Measurements from ENCODE around the gene CCDC97. TPM values are rescaled to one million over a fixed set of nuclear protein-coding genes. Genes with fewer than 3 reads are reported as not detected.
"Not testable (repeated sequence)": the region's sequence is repeated elsewhere in the genome, so short reads cannot be mapped to it uniquely, and the experiment has no call there.

Gene CCDC97
- total RNA-seq, 1 donor from 2014 or later: 21.8 TPM

DNA sequence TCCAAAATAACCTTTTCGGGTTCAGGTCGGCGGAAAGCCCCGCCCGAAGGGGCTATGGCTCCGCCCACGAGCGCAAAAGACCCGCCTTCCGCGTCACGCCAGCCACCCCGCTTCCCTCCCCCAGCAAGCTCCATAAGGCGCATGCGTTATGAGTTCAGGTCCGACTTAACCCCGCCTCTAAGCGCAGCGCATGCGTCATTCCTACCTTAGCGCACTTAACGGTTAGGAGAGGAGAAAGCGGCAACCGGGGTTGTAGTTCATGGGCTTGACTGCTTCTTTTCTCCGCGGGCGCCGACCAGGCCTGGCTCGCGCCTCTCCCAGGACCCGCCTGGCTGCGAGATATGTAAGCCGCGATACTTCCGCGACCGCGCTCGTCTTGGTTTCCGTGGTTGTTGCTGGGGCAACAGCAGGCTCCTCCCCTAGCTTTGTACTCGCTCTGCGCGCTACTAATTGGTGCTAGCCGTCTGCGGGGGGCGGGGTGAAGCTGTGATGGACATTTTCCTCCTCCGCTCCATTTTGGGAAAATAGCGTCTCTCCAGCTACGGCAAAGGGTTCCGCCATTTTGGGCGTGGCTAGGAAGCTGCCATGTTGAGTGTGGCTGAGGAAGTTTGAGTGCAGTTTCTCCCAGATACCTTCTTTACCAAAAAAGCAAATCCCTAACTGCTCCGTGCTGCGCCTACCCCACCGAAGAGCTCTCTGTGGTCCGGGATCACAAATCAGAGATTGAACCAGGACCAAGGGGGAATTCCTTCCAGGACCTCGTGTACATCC is 54.0 kb downstream of the CCDC97 start, which contains the start of gene B9D2:
TSS of gene B9D2 (minus strand) at position 397 of the 771 bp plus-strand sequence. CDS start 630 bp downstream, outside the sequence.
- peaks cover 36% of the 10 kb centered on the region for H3K4me1 Mint-ChIP-seq (ENCODE audit: low read depth)
- H3K27ac Mint-ChIP-seq (ENCODE audit: unreplicated experiment): peak within 1 kb of the TSS; percentile 100

DNA sequence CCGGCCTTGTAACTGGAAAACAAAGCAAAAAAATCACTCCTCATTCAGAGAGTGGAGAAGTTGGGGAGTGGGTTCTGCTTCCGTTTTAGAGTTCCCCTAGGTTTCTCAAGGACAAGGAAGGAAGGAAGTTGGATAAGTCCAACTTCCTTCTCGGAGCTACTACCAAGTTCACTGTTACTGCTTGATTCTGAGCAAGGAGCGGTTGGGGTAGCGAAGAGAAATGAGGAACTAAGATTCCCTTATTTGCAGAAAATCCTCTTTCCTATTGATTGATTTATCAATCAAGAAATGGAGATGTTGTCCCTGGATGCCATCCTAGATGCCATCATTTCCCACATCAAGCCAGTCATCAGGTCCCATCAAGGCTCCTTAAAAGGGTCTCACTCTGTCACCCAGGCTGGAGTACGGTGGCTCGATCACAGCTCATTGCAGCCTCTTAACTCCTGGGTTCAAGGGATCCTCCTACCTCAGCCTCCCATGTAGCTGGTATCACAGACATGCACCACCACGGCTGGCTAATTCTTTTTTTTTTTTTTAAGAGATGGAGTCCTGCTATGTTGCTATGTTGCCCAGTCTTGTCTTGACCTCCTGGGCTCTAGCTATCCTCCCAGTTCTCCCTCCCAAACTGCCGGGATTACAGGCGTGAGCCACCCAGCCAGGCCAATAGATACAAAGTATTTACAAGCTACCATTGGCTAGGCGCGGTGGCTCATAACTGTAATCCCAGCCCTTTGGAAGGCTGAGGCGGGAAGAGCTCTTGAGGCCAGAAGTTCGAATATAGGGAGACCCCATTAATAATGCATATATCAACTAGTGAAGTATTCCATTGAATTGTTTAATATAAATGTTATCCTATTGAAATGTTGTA is 54.8 kb downstream of the CCDC97 start:
- Mint-ChIP-seq H3K27me3 (ENCODE audit: low read depth) (no peaks in the 10 kb centered on the region), H3K4me1 (ENCODE audit: low read depth) (peaks cover 36% of the 10 kb centered on the region), H3K4me3 (ENCODE audit: unreplicated experiment) (peak overlapping the region; percentile 94), H3K36me3 (ENCODE audit: low read depth) (no peaks in the 10 kb centered on the region), H3K27ac (ENCODE audit: unreplicated experiment) (peak overlapping the region; percentile 100), H3K9me3 (ENCODE audit: low read depth) (no peaks in the 10 kb centered on the region)
- no peak for DNase-seq (ENCODE audit: low spot score)
- TF ChIP-seq, protein P1, sequence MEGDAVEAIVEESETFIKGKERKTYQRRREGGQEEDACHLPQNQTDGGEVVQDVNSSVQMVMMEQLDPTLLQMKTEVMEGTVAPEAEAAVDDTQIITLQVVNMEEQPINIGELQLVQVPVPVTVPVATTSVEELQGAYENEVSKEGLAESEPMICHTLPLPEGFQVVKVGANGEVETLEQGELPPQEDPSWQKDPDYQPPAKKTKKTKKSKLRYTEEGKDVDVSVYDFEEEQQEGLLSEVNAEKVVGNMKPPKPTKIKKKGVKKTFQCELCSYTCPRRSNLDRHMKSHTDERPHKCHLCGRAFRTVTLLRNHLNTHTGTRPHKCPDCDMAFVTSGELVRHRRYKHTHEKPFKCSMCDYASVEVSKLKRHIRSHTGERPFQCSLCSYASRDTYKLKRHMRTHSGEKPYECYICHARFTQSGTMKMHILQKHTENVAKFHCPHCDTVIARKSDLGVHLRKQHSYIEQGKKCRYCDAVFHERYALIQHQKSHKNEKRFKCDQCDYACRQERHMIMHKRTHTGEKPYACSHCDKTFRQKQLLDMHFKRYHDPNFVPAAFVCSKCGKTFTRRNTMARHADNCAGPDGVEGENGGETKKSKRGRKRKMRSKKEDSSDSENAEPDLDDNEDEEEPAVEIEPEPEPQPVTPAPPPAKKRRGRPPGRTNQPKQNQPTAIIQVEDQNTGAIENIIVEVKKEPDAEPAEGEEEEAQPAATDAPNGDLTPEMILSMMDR (IDR thresholded peaks at IDR 0.05): no peak

More for the DNA sequence above, 54.0 kb downstream of the CCDC97 start, which contains the start of gene B9D2:
- TF ChIP-seq, protein P1 (IDR thresholded peaks at IDR 0.05): no peak
- DNase-seq (ENCODE audit: low spot score): peak; percentile 98
- Mint-ChIP-seq H3K27me3 (ENCODE audit: low read depth) (no peaks in the 10 kb centered on the region), H3K9me3 (ENCODE audit: low read depth) (no peaks in the 10 kb centered on the region), H3K36me3 (ENCODE audit: low read depth) (no peaks in the 10 kb centered on the region), H3K4me3 (ENCODE audit: unreplicated experiment) (peak within 1 kb of the TSS; percentile 94)

DNA sequence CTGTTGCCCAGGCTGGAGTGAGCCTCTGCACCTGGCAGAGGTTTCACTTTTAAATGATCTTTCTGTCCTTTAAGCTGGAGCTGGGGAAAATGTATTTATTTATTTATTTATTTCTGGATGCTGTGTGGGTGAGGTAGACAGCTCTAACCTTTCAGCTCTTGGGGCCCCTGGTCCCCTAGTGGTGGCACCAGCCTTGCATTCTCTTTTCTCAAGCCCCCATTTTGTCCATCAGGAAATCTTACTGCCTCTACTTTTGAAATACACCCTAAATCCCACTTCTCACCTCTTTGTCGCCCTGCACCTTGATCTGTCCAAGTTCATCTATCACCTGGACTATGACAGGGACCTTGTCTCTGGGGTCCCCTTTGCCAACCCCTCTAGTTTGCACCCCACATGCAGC is 56.1 kb downstream of the CCDC97 start:
- no peaks in the 10 kb centered on the region for H3K36me3 Mint-ChIP-seq (ENCODE audit: low read depth)
- TF ChIP-seq, protein P1 (IDR thresholded peaks at IDR 0.05): peak; percentile 25
- no peak overlapping the region for H3K27ac Mint-ChIP-seq (ENCODE audit: unreplicated experiment)
- no peaks in the 10 kb centered on the region for H3K9me3 Mint-ChIP-seq (ENCODE audit: low read depth)
- H3K27me3 Mint-ChIP-seq (ENCODE audit: low read depth): no peaks in the 10 kb centered on the region
- no peak overlapping the region for H3K4me3 Mint-ChIP-seq (ENCODE audit: unreplicated experiment)
- DNase-seq (ENCODE audit: low spot score): no peak
- H3K4me1 Mint-ChIP-seq (ENCODE audit: low read depth): peaks cover 36% of the 10 kb centered on the region

DNA sequence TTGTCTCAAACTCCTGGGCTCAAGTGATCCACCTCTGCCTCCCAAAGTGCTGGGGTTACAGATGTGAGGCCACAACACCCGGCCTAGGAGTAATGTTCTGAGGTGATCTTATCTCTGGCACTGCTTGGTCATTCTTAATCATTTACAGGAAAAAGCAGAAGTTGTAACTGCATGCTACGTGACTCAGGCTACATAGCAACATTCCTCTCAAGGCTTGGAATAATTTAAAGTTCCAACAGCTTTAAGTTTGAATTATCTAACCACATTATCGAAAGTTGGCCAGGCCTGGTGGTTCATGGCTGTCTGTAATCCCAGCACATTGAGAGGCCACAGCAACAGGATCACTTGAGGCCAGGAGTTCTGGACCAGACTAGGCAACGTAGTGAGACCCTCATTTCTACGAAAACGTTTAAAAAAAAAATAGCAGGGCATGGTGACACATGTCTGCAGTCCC is 57.9 kb downstream of the CCDC97 start:
- peaks cover 35% of the 10 kb centered on the region for H3K4me1 Mint-ChIP-seq (ENCODE audit: low read depth)
- H3K4me3 Mint-ChIP-seq (ENCODE audit: unreplicated experiment): no peak overlapping the region
- H3K27me3 Mint-ChIP-seq (ENCODE audit: low read depth): no peaks in the 10 kb centered on the region
- no peak for DNase-seq (ENCODE audit: low spot score)
- H3K36me3 Mint-ChIP-seq (ENCODE audit: low read depth): no peaks in the 10 kb centered on the region
- H3K27ac Mint-ChIP-seq (ENCODE audit: unreplicated experiment): peak overlapping the region; percentile 94
- no peaks in the 10 kb centered on the region for H3K9me3 Mint-ChIP-seq (ENCODE audit: low read depth)
- TF ChIP-seq, protein P1 (IDR thresholded peaks at IDR 0.05): no peak

DNA sequence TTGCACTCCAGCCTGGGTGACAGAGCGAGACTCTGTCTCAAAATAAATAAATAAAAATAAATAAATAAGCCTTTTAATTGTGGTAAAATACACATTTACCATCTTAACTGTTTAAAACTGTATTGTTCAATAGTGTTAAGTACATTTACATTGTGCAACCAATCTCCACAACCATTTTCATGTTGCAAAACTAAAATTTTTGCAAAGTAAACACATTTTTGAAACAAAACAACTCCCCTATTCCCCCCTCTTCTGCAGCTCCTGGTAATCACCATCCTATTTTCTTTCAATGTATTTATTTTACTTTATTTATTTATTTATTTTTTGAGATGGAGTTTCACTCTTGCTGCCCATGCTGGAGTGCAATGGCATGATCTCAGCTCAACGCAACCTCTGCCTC is 59.8 kb downstream of the CCDC97 start:
- H3K36me3 Mint-ChIP-seq (ENCODE audit: low read depth): no peaks in the 10 kb centered on the region
- TF ChIP-seq, protein P1 (IDR thresholded peaks at IDR 0.05): no peak
- no peaks in the 10 kb centered on the region for H3K27me3 Mint-ChIP-seq (ENCODE audit: low read depth)
- H3K4me3 Mint-ChIP-seq (ENCODE audit: unreplicated experiment): no peak overlapping the region
- no peak for DNase-seq (ENCODE audit: low spot score)
- no peaks in the 10 kb centered on the region for H3K9me3 Mint-ChIP-seq (ENCODE audit: low read depth)
- peaks cover 31% of the 10 kb centered on the region for H3K4me1 Mint-ChIP-seq (ENCODE audit: low read depth)
- H3K27ac Mint-ChIP-seq (ENCODE audit: unreplicated experiment): no peak overlapping the region

DNA sequence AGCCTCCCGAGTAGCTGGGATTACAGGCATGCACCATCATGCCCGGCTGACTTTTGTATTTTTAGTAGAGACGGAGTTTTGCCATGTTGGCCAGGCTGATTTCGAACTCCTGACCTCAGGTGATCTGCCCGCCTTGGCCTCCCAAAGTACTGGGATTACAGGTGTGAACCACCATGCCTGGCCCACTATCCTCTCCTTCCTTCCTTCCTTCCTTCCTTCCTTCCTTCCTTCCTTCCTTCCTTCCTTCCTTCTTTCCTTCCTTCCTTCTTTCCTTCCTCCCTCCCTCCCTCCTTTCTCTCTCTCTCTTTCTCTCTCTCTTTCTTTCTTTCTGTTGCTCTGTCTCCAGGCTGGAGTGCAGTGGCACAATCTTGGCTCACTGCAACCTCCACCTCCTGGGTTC is 61.1 kb downstream of the CCDC97 start:
- not testable (repeated sequence) for H3K9me3 Mint-ChIP-seq (ENCODE audit: low read depth); H3K27ac Mint-ChIP-seq (ENCODE audit: unreplicated experiment); H3K27me3 Mint-ChIP-seq (ENCODE audit: low read depth); H3K4me3 Mint-ChIP-seq (ENCODE audit: unreplicated experiment); H3K36me3 Mint-ChIP-seq (ENCODE audit: low read depth); DNase-seq (ENCODE audit: low spot score)
- peaks cover 32% of the 10 kb centered on the region for H3K4me1 Mint-ChIP-seq (ENCODE audit: low read depth)

Data from chondrocyte (in vitro differentiated cells).